CMK (cell line): ENCODE results near the gene CRYBG3.

Source experiments
- DNase-seq: peaks from one replicate; pipeline ENCODE4 v3.0.0-alpha.2; 2010; ENCODE audit warnings: low read depth

Gene CRYBG3

GRCh38 chr3:97974996-97975395 is 153.2 kb downstream of the CRYBG3 start:
- DNase-seq: no peak

- no peak for DNase-seq
These were observed 153.7 kb downstream of the CRYBG3 start for GRCh38 chr3:97975466-97975865.

DNA sequence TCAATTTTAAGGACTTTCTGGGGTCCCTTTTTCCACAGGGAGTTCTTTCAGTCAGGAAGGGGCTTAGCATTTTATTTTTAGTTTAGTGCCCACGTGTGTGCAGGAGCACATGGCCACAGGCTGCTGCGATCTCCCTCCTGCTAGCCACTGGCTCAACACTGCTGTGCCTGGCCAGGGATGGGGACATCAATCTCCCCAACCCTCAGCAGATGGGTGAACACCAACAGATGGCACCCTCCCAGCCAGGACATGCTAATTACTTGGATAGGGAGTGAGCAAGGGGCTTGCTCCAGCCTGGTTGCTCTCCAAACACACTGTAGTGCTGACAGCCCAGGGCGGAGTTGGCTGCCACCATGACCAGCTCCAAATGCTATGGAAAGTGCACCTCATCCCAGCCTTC is 157.8 kb downstream of the CRYBG3 start:
- DNase-seq: no peak

GRCh38 chr3:97981886-97982285 is 160.1 kb downstream of the CRYBG3 start:
- no peak for DNase-seq

DNA sequence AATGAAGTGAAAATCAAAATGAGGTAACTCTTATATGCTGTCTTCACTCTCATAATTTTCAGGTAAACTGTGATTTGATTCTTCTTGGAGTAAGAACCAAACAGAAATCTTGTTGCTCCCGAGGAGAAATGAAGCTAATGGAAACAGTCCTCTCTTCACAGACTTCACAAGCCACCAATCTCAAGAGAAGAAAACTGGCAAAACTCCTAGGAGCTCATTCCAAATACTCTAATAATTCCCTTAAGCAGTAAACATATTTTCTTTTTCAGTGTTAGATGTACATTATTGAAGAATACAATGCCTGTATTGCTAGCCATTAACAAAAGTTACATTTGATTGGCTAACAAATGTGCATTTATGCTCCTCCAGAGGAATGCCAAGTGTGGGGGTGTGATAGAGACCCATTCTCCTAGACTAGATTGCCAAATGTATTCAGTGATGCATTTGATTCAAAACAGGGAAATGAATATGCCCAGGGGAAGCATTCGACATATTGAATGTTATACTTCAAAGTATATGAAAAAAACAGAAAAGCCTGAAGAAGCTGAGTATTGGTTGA is 162.2 kb downstream of the CRYBG3 start:
- no peak for DNase-seq

GRCh38 chr3:97987306-97987705 is 165.5 kb downstream of the CRYBG3 start:
- no peak for DNase-seq

DNA sequence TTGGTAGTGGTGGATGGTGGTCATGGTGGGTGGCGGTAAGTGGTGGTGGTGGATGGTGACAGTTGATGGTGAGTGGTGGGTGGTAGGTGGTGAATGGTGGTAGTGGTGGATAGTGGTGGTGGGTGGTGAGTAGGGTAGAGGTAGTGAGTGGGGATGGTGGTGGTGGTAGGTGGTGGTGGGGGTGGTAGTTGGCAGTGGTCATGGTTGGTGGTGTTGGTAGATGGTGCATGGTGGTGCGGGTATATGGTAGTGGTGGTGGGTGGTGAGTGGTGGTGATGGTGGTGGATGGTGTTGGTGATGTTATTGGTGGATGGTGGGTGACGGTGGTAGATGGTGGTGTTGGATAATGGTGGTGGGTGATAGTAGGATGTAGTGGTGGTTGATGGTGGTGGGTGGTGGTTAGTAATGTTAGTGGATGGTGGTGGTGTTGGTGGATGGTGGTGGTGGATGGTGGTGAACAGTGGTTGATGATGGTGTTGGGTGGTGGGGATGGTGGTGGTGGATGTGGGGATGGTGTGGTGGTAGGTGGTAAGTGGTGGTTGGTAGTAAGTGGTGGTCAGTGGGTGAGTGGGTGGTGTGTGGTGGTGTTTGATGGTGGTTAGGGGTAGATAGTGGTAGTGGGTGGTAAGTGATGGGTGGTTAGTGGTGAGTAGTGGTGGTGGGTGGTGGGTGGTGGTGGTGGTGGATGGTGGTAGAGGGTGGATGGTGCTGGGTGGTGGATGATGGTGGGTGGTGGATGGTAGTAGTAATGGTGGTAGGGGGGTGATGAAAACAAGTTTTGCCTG is 167.2 kb downstream of the CRYBG3 start:
- DNase-seq: no peak

DNA sequence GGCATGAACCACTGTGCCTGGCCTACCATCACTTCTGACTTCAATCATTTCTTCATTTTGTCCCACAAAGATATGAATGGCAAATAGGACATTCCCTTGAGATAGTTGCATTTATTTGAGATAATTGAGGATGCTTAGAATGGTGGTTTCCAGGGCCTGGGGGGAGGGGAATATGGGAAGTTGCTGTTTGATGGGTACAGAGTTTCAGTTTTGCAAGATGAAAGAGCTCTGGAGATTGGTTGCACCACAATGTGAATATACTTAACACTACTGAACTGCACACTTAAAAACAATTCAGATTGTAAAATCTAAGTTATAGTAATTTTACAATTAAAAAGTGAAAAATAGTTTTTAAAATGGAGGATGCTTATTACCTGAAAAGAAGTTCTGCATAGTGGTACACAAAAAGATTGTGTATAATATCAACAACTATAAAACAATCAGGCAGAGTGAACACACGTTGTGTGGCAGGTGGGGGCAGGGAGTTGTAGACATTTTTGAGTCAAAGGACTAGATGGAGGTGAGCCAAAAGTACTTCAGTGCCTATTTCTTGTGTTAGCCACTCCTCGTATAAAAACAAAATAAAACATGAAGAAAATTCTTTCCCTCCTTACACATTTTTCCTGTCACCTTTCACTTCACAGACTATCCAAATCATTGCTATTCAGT is 168.9 kb downstream of the CRYBG3 start:
- no peak for DNase-seq

- DNase-seq: no peak
These were observed 169.5 kb downstream of the CRYBG3 start for GRCh38 chr3:97991293-97991682.

DNA sequence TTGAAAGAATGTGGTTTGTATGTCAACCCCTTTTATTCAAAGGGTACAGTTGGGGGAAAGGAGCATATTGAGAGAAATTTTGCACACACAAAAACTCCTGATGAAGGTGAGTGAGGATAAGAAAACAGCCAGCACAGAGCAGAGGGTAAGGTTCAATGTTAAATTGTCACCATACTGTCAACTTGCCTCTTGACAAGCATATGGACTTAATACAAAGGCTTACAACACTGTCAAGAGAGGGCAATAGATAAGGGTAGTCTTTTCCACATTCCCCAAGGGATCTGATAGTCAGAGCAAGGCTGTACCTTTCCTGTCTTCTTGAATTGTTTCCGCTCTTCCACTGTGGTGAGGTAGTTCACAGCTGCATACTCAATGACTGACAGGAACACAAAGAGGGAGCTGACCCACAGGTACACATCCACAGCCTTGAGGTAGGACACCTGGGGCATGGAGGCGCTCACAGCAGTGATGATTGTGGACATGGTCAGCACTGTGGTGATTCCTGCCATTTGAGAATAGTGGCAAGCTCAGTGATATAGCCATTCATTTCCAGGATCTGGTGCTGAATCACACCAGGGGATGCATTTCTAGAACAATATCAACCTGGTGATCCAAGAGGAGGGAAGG is 170.8 kb downstream of the CRYBG3 start:
- DNase-seq: no peak

GRCh38 chr3:97993526-97993925 is 171.7 kb downstream of the CRYBG3 start:
- DNase-seq: no peak

DNA sequence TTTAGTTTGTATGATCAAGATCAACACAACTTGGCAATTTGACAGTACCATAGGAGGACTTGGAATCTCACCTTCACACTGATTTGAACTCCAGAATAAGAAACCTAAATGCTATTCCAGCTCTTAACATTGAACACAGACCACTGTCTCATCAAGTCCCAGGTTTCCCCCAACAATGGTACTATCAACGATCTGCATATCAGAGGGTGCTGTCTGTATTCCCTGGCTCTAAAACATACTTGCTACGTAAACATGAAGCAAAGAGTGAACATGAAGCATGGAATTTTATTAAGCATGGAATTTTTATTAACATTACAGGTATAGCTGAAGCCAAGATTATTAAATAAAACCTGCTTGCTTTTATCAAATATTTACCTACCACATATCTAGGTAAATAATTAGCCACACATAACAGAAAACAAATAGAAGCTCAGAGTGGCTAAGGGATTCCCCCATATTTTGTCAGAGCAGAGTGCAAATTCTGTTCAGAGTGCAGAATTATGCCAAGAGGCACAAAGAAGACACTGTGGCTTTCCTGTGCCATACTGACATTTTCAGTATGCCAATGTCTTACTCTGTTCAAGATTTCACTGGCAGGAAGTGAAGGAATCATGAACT is 172.6 kb downstream of the CRYBG3 start:
- no peak for DNase-seq
